Suprapubic skin (tissue), 4 donors: Measurements from ENCODE around the gene LYST.

Experiments
- EP300 ChIP-seq: sonication (generic); formaldehyde crosslinking; IDR thresholded peaks from one replicate; pipeline ENCODE4 v1.6.1; 2017; ENCODE audit warnings: antibody characterized with exemption
- POLR2A ChIP-seq, 2 donors: fragments of 450-650 bp; IDR thresholded peaks; one replicate each; pipeline ENCODE4 v1.6.1; 2017; ENCODE audit warnings: antibody characterized with exemption in 2 of 2, mild to moderate bottlenecking in 2 of 2, moderate library complexity in 2 of 2
- POLR2AphosphoS5 ChIP-seq, 3 donors: sonication (generic); formaldehyde crosslinking; IDR thresholded peaks; one replicate each; pipeline ENCODE4 v1.6.1; 2017; ENCODE audit warnings: antibody characterized with exemption in 3 of 3
- TF ChIP-seq, protein P1 (sequence below), 2 donors: fragments of 200-600 bp in 1 of 2; fragments of 450-650 bp in 1 of 2; sonication (generic) in 1 of 2; IDR thresholded peaks; one replicate each; pipeline ENCODE4 v1.5.1; 2016 to 2019; ENCODE audit warnings: antibody characterized with exemption in 2 of 2, mild to moderate bottlenecking in 1 of 2, moderate library complexity in 1 of 2

DNA sequence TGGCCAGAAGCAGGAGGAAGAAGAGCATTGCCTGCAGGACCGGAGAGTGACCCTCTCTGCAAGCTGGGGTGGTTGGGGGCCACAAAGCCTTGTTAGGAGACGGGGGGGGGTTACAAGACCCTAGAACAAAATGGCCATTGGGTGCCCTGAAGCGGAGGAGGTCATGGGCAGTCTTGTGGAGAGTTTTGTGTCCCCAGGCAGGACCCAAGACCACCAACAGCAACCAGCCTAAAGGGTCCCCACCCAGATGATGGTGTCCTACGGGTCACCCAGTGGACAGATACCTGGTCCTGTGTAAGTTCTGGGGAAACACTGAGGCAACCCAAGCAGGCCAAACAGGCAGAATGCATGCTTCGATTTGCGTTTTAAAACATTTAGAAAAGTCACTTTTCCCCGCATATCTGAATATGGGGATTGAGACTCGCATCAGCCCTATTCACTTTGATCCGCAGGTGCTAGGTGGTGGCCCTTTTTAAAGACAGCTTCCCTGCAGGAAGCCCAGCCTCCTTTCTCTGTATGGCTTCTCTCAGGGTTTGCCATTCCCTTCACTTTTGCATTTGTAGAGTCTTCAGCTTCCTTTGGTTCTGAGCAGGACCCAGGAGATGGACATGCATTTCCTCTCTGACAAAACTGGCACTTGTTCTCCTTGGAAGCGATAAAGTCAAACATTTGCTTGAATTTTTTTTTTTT lies 238.2 kb downstream of the LYST start:
- TF ChIP-seq, protein P1, sequence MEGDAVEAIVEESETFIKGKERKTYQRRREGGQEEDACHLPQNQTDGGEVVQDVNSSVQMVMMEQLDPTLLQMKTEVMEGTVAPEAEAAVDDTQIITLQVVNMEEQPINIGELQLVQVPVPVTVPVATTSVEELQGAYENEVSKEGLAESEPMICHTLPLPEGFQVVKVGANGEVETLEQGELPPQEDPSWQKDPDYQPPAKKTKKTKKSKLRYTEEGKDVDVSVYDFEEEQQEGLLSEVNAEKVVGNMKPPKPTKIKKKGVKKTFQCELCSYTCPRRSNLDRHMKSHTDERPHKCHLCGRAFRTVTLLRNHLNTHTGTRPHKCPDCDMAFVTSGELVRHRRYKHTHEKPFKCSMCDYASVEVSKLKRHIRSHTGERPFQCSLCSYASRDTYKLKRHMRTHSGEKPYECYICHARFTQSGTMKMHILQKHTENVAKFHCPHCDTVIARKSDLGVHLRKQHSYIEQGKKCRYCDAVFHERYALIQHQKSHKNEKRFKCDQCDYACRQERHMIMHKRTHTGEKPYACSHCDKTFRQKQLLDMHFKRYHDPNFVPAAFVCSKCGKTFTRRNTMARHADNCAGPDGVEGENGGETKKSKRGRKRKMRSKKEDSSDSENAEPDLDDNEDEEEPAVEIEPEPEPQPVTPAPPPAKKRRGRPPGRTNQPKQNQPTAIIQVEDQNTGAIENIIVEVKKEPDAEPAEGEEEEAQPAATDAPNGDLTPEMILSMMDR (IDR thresholded peaks at IDR 0.05), result no peak
- TF ChIP-seq POLR2AphosphoS5 (IDR thresholded peaks at IDR 0.05) (no peak), EP300 (no peak), POLR2A (IDR thresholded peaks at IDR 0.05) (no peak)
